ENCODE measurements around the gene AAGAB. TPM values are rescaled to one million over a fixed set of nuclear protein-coding genes. Genes with fewer than 3 reads are reported as not detected.

Gene AAGAB
- total RNA-seq, 1 experiment from 2014 or later: 40.1 TPM

GRCh38 chr15:67163180-67163579, 91.3 kb downstream of the AAGAB start:
- Histone ChIP-seq H4K20me1 (ENCODE audit: control insufficient read depth, insufficient read depth, insufficient read length) (no peaks in the 10 kb centered on the region), H3K14ac (ENCODE audit: insufficient read depth, low read length) (no peak overlapping the region), H4K8ac (replicated peaks; ENCODE audit: insufficient read length, low read depth, low read length) (no peak overlapping the region), H2BK120ac (ENCODE audit: low read depth, low read length, poor library complexity, severe bottlenecking) (no peak overlapping the region), H3K4ac (ENCODE audit: low read depth, low read length) (no peak overlapping the region), H3K23me2 (ENCODE audit: insufficient read length, low read depth, low read length, poor library complexity, severe bottlenecking) (no peaks in the 10 kb centered on the region), H4K91ac (ENCODE audit: insufficient read length, low read depth, low read length) (no peak overlapping the region), H3K18ac (ENCODE audit: insufficient read length, low read depth, low read length) (no peak overlapping the region), H3K27me3 (ENCODE audit: insufficient read depth, low read length) (no peaks in the 10 kb centered on the region), H2BK15ac (ENCODE audit: low read depth, low read length) (no peak overlapping the region), H3K56ac (ENCODE audit: insufficient read length, low read depth, low read length) (no peak overlapping the region), H3K79me1 (ENCODE audit: insufficient read depth, low read depth, low read length, poor library complexity, severe bottlenecking) (no peaks in the 10 kb centered on the region), H3K79me2 (ENCODE audit: insufficient read depth, low read length) (no peaks in the 10 kb centered on the region), H3T11ph (ENCODE audit: low read length) (no peak overlapping the region), H3K4me2 (ENCODE audit: insufficient read depth, insufficient read length, low read length) (no peak overlapping the region), H2BK5ac (ENCODE audit: insufficient read length, low read length) (no peak overlapping the region), H3K23ac (ENCODE audit: insufficient read length, low read depth, low read length) (no peak overlapping the region), H2AK5ac (ENCODE audit: insufficient read length, low read length) (no peak overlapping the region), H3K27ac (ENCODE audit: insufficient read length, low read depth, low read length) (no peak overlapping the region), H2AFZ (ENCODE audit: low read length) (no peak overlapping the region), H3K9me3 (ENCODE audit: control insufficient read depth, low read depth, low read length) (no peaks in the 10 kb centered on the region), H2BK12ac (ENCODE audit: insufficient read length, low read depth, low read length) (no peak overlapping the region), H3K9ac (ENCODE audit: extremely low read depth, insufficient read length, low read length) (no peak overlapping the region), H4K5ac (ENCODE audit: insufficient read length, low read depth, low read length) (no peak overlapping the region), H3K4me1 (ENCODE audit: insufficient read depth, low read length) (peaks cover 10% of the 10 kb centered on the region; the same call in 1 of the 2 replicates), H2BK20ac (ENCODE audit: low read depth, low read length, poor library complexity, severe bottlenecking) (no peak overlapping the region)
- peaks cover 35 to 49% of the 10 kb centered on the region in 2 experiments for H3K4me1 Mint-ChIP-seq
- no peaks in the 10 kb centered on the region; a peak in 2 of 5 replicates for H3K9me3 Mint-ChIP-seq
- WGBS (ENCODE audit: extremely low coverage, insufficient read length, low lambda C conversion rate): no CpG with 5 or more reads among the region's 6 CpGs
- H3K36me3 Mint-ChIP-seq (ENCODE audit: insufficient read depth in 1 of 3, low read depth in 3 of 3): peaks cover 10 to 19% (median 10%) of the 10 kb centered on the region in 3 experiments
- TF ChIP-seq CTCF (conservative IDR thresholded peaks at IDR 0.05): no peak
- H3K4me3 Mint-ChIP-seq: no peak overlapping the region
- H3K27me3 Mint-ChIP-seq (ENCODE audit: low read depth): no peaks in the 10 kb centered on the region; the same call in 1 of the 2 replicates
- DNase-seq: no peak
- H3K27ac Mint-ChIP-seq: no peak overlapping the region
